T-helper 9 cell (primary cell): ENCODE data around the gene SYK.
A peak's percentile ranks its signal among the peaks of the same experiment; 100 is the strongest.

ENCODE experiments used
- DNase-seq: peaks from one replicate; pipeline ENCODE4 v3.0.0-alpha.2; 2020

SYK gene

DNA sequence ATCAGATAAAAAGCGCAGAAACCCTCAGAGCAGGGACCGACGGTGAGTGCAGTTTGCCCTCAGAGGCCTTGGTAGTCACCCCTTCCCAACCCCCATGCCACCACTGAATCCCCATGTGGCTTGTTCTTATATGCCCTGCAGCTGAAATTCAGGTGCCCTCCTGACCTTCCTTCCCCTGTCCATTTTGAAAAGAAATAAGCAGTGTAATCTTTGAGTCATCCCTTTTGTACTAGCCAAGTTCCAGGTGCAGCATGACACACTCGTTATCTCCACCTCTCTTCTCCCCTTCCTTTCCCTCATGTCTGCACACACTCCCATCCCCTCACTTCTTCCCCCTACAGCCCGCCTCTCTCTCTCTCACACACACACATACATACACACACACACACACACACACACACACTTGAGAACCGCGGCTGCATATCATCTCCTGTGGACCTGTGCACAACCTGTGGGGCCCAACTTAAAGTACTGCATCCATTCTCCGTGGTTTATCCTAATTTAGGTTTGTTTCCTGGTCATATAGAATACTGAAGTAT lies 53.1 kb downstream of the SYK start:
- no peak for DNase-seq

DNA sequence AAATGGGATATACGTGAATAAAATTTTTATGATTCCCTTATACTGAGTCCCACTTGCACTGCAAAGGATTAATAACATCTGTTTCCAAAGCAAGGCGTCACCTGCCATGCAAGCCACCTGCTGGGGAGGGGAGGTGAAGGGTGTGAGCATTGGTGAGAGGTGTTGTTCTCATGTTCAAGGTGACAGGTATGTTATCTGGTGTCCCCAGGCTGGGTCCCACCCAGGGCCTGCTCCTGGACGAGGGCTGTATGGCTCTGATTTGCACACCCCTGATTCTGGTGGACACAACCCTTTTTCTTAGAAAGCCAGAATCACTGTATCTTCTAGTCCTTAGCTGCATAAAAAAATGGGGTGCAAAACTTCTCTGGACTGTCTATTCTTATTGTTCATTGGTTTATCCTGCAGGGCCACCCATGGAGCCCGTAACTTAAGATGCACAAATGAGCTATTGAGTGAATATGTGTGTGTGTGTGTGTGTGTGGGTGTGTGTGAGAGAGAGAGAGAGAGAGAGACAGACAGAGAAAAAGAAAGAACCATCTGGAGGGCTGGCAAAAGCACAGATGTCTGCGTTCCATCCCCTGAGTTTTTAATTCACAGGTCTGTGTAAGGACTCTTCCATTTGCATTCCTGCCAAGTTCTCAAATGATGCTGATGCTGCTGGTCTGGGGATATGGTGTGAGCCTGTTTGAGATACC lies 53.7 kb downstream of the SYK start:
- DNase-seq = no peak

GRCh38 chr9:90857091-90857490 lies 55.5 kb downstream of the SYK start:
- DNase-seq = no peak

DNA sequence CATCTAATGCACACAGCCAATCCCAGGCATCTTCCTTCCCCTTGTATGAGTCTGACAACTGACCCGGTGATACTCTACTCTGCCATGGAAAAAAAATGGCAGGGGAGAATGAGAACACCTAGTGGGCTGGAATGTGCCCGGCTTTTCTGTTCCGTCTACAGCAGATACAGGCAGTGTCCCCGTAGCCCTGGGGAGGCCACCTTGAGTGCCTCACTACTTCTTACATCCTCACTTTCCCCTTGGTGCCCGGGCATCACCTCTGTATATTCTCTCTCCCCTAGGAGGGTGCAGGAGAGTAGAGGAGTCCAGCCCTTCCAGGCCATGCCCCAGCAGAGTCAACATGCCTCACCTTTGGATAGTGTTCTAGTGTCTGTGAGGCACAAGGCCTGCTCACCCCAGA lies 56.2 kb downstream of the SYK start:
- DNase-seq = no peak

DNA sequence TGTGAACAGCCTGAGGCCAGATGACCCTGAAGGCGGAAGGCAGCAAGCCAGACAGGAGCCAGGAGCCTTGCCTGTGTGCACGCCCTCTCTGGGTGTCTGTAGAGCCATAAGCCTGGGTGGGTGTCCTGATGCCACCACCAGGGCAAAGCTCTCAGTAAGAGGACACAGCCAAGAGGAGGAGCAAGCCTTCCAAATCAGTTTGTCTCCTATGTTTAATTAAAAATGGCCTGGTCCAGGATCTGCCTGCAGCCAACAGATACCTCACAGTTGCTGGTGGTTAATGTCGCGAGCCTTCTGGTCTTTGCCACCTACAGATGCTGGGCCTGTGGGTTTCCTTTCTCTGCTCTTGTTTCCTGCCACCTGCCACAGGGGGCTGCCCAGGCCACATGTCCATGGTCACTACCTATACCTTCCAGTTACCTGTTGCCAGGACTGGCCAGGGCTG lies 56.9 kb downstream of the SYK start:
- no peak for DNase-seq

DNA sequence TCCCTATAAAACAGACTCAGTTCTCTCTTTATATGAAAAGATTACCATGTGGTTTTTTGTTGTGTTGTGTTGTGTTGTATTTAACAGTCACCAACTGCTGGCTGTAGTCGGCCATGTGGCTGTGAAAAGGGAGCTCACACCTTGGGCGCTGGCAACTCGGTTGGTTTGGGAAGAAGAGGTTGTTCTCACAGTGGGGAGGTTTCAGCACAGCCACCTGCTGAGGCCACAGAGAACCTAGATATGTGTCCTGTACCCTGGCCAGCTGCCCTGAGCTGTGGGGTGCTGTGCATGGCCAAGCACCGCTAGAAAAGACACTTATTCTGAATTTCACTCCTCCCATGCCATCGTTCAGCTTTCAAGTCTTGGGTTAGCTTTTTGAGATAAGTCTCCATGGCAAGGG lies 58.8 kb downstream of the SYK start:
- no peak for DNase-seq

DNA sequence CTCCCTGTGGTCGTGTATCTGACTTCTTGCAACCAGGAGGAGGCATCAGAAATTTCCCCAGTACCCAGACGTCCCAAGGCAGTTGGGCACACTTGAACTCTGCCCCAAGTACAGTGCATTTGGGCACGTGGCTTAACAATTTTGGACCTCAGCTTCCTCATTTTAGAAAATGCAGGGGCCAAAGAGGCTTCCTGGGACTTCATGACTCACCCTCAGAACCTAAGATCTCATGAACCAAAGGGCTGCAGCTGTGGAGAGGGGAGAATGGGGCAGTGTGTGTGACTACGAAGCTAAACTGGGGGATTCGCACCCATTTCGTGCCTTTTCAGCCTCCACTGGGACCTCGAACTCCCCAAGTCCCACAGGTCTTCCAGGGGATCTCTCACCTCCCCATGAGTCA lies 59.2 kb downstream of the SYK start:
- no peak for DNase-seq

DNA sequence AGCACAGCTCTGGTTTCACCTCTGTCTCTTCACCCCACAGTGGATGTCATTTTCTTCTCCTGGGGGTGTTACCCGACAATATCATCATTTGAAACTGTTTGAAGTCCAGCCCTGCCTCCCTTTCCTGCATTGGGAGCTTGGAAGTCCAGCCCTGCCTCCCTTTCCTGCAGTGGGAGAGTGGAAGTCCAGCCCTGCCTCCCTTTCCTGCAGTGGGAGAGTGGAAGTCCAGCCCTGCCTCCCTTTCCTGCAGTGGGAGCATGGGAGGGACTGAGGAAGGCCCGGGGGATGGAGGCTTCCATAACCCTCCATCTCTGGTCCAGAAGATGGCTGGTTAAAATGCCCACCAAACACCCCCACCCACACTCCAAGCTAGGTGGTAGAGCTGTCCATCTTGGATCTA lies 59.8 kb downstream of the SYK start:
- no peak for DNase-seq

- DNase-seq = no peak
These were observed 60.5 kb downstream of the SYK start for GRCh38 chr9:90861826-90862740.

DNA sequence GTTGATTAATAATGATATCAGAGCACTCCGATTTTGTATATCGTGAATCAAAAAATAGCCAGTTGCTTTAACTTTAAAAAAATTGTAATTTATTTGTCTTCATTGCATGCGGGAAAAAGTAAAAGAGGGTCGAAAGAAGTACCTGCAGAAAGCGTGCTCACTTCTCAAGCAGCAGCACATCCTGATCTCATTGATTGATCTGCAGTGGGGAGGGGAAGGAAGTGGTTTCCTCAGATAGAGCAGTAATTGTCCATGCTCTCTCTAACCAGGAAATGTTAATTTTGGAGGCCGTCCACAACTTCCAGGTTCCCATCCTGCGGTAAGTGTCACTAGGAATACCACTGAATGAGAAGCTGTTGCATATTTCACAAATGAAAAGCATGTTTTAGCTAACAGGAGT lies 63.2 kb downstream of the SYK start:
- DNase-seq = no peak

DNA sequence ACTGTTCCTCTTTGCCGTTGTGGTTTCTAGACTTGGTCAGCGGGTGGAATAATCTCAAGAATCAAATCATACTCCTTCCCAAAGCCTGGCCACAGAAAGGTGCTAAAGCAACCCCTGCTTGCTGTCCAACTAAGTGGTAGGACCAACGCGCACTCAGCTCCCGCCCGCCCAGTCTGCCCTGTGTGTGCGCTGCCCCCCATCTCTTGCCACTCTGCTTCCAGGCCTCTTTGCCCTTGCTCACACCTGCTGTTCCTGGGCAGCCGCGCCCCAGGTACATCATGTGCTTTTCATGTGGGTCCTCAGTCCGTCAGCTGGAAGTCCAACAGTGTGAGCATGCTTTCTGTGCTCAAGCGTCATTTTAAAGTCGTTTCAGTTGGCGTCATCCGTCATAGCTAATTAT lies 65.5 kb downstream of the SYK start:
- no peak for DNase-seq

GRCh38 chr9:90868555-90868954 lies 66.9 kb downstream of the SYK start:
- no peak for DNase-seq

GRCh38 chr9:90869361-90869760 lies 67.7 kb downstream of the SYK start:
- DNase-seq = no peak

DNA sequence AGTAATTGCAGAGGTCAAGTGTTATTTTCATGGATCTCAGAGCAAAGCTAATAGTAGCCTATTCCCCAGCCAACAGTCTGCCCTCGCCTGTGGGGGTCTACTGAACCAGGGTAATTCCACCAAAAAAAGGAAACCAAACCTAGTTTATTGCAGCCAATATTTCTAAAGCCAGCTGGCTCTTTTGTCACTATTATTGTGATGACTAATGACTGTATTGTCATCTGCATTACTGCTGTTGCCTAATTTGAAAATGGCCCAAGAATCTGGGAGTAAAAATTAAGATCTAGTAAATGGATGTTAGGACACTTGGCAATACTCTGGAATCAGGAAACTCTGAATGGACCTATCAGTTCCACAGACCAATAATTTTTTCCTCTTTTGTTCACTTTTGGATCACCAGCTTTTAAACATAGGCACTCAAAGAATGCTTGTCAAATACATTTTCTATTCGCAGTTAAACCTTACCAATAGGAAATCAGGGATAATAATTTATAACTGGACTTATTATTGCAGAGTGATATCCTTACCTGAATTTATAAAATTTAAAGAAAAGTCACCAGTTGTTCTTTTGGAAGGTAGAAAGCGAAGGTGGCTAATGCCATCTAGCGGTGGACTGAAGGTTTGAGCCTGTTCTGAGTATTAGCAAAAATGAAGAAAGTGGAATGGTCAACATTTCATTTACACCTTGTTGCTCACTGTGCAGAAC lies 69.2 kb downstream of the SYK start:
- DNase-seq = peak; percentile 18

DNA sequence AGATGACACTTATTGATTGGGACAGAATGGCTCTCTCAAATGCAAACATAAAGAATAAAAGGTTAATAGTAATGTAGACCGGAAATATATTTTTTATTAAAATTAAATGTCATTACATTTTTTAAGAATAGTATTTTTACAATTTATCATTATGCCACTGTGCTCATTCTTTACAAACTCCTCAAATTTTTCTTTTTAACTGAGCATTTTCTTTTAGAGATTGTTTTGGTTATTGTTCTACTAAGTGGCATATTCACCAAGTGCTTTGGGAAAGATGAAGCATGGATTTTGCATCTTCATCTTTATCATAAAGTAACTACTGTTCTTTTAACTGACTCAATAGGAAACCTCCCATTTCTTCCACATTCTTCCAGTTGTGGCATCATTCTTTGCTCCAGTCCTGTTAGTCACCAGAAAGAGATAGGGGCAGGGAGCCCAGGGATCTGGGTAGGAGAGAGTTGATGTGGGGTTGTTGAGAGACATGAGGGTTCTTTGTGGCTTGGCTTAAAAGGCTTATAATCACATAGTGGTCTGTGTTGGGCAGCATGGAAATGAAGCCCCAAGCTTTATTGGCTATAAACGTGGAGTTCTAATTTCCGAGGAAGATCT lies 69.8 kb downstream of the SYK start:
- DNase-seq = no peak

- no peak for DNase-seq
These were observed 71.2 kb downstream of the SYK start for GRCh38 chr9:90872835-90873294.

- no peak for DNase-seq
These were observed 71.8 kb downstream of the SYK start for GRCh38 chr9:90873422-90873821.

- no peak for DNase-seq
These were observed 72.6 kb downstream of the SYK start for GRCh38 chr9:90874194-90874593.

DNA sequence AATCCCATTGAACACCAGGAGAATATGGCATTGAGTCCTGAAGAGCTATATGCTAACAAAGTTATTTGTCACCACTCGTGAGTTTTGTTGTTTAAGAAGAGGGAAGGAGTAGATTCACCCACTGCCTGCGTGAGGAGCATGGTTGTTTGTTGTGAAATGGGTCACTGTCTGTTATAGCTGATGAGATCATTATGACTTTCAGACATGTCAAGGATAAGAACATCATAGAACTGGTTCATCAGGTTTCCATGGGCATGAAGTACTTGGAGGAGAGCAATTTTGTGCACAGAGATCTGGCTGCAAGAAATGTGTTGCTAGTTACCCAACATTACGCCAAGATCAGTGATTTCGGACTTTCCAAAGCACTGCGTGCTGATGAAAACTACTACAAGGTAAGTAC lies 76.9 kb downstream of the SYK start:
- DNase-seq = no peak

GRCh38 chr9:90880066-90880465 lies 78.4 kb downstream of the SYK start:
- DNase-seq = no peak

DNA sequence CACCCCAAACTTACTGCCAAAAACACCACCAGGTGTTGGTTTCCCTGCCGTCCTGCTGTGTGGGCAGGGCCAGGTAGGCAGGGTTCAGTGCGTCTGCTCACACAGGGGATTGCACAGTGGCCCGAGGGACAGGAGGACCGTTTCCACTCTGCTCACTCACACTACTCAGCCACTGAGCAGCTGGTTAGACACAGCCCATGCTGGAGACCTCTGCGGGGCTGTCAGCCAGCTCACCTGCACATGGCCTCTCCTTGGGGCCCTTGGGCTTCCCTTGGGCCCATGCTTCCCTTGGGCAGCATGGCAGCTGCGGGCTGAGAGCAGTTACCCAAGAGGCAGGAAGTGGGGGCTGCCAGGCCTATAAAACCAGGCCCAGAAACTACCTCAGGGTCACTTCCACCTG lies 79.0 kb downstream of the SYK start:
- no peak for DNase-seq

DNA sequence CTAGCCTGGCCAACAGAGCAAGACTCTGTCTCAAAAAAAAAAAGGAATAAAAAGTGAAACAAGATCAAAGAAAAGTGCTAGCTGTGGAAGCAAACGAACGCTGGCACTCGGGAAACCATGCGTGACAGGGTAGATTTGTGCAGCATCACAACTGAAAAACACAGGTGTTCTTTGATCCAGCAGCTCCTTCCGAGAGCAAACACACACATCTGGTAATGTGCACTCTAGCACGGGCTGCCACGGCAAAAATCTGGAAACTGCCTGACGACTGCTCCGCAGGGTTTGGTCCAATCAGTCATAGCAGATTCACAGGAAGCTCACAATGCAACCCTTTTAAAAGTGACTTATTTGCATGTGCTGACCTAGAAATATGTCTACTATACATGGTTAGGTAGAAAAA lies 80.0 kb downstream of the SYK start:
- no peak for DNase-seq
